Measurements from ENCODE around the gene SLC22A8.

SLC22A8 gene

GRCh38 chr11:62996271-62996670 is 19.4 kb downstream of the SLC22A8 start:
- no peak for DNase-seq (ENCODE audit: extremely low spot score, insufficient read length, low read depth)
- no peak for FAIRE-seq

GRCh38 chr11:62994775-62995174 is 20.9 kb downstream of the SLC22A8 start:
- no peak for FAIRE-seq
- DNase-seq (ENCODE audit: extremely low spot score, insufficient read length, low read depth) = no peak

DNA sequence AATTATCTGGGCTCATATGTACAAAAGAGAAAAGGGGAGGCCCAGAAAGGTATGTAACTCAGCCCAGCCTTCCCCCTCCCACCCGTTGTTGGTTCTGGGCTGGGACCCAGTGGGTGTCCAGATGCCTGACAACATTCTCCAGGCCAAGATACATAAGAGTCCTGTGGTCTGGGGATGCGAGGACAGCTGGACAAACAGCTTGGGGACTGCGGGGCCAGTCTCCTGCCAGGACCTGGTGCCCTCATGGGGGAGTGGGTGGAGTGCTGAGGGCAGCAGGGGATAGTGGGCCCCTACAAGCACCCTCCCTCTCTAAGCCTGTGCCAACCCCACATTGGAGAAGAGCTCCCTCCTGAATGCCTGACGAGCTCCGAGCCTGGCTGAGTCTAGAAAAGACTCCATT is 27.4 kb downstream of the SLC22A8 start:
- no peak for FAIRE-seq
- no peak for DNase-seq (ENCODE audit: extremely low spot score, insufficient read length, low read depth)

DNA sequence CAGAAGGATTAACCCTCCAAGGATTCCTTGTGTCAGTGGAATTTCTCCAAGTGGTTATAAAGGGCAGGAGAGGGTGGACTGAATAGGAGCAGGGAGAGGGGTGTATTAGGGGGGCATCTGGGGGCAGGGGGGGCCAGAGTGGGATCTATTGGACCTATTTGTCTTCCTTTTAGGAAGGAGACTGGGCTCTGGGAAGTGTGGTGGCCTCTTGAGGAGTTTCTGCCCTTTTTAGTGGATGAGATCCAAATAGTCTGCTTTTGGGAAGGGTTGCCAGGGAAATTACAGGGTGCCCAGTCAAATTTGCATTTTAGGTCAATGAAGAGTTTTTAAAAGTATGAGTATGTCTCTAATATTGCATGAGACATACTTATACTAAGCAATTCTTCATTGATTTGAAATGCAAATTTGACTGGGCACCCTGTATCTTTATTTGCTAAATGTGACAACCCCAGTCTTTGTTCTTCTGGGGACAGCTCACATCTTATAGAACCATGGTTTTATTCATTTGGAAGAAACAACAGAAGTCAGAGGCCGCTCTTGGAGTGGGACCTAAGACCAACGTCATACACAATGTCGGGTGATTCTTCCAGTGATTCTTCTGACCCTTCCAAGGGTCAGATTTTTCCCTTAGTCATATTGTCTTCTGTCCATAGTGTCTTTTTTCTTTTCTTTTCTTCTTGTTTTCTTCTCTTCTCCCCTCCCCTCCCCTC is 30.4 kb downstream of the SLC22A8 start:
- no peak for DNase-seq (ENCODE audit: extremely low spot score, insufficient read length, low read depth)
- FAIRE-seq = no peak

DNA sequence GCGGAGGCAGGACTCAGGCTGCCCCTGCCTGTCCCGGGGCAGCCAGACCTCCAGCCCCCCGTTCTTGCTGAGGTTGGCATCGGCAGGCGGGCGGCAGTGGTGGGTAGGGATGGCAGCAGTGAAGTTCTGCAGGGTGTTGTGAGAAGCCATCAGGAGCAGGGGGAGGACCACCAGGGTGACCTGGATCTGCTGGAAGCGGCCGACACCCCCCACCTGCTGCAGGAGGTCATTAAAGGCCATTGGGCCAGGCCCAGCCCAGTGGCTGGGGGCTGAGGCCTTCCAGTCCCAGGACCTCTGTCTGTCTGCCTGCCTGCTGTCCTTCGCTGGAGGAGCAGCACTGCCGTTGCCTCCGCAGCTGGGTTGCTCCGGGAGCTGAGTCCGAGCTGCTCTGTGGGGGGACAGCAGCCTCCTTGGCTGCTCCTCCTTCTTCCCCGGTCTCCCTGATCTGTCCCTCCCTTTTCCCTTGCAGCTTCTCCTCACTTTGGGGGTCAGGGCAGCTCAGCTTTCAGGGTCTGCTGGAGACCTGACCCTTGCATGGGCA is 31.1 kb downstream of the SLC22A8 start, which contains the start of gene SLC22A6:
Gene SLC22A6 (minus strand): TSS at position 517 of the 541 bp plus-strand sequence. CDS start 277 bp downstream, at position 240.
- FAIRE-seq = no peak
- DNase-seq (ENCODE audit: extremely low spot score, insufficient read length, low read depth) = no peak

GRCh38 chr11:62983536-62984199 is 32.0 kb downstream of the SLC22A8 start:
- no peak for DNase-seq (ENCODE audit: extremely low spot score, insufficient read length, low read depth)
- no peak for FAIRE-seq

GRCh38 chr11:62981743-62982142 is 33.9 kb downstream of the SLC22A8 start:
- DNase-seq (ENCODE audit: extremely low spot score, insufficient read length, low read depth) = no peak

DNA sequence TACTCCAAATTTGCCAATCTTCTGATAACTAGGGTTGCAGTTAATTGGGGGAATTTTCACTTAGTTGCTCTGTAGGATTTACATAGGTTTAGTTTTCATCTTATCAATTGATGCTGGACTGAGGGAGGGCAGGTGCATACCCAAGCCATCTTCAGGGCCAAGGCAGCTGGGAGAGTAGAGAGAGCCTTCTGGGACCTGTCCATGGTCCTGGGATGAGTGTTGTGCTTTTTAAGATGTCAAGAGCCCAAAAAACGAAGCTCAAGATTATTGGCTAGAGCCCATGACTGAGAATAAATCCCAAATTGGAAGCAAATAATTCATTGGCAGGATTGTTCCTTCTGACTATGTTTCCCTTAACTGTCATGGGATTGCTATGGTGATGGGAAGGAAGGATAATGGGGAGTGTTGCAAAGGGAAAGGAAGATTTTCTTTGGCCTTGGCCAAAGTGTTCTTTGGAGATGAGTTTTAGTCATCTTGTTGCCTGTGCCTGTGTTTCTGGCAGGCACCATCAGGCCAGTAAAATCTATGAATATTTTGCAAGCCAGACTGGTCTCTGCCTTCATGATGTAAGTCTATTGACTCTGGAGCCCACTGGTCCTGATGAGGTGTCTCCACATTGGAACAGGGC is 35.4 kb downstream of the SLC22A8 start:
- DNase-seq (ENCODE audit: extremely low spot score, insufficient read length, low read depth) (no peak), FAIRE-seq (no peak)

More at GRCh38 chr11:62981743-62982142, 33.9 kb downstream of the SLC22A8 start:
- FAIRE-seq = no peak

DNA sequence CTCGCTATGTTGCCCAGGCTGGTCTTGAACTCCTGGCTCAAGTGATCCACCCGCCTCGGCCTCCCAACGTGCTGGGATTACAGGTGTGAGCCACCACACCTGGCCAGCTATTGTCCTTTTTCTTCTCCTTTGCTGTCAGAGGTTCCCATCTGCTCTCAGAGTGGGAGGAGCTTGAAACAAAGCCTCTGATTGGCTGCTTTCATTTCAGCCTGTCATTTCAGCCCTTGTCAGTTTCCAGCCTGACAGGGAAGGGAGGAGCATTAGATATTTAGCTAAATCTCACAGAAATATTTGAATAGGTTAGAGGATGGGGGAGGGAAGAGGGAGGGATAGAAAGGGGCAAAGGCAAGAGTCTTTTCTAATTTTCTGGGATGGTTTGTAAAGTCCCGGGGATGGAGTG is 39.5 kb downstream of the SLC22A8 start:
- FAIRE-seq = no peak

GRCh38 chr11:62974848-62975522 is 40.7 kb downstream of the SLC22A8 start:
- FAIRE-seq (no peak), DNase-seq (ENCODE audit: extremely low spot score, insufficient read length, low read depth) (no peak)

More for the DNA sequence above, 39.5 kb downstream of the SLC22A8 start:
- no peak for DNase-seq (ENCODE audit: extremely low spot score, insufficient read length, low read depth)

- FAIRE-seq = no peak
- DNase-seq (ENCODE audit: extremely low spot score, insufficient read length, low read depth) = no peak
These were observed 50.1 kb downstream of the SLC22A8 start for GRCh38 chr11:62965574-62965973.

DNA sequence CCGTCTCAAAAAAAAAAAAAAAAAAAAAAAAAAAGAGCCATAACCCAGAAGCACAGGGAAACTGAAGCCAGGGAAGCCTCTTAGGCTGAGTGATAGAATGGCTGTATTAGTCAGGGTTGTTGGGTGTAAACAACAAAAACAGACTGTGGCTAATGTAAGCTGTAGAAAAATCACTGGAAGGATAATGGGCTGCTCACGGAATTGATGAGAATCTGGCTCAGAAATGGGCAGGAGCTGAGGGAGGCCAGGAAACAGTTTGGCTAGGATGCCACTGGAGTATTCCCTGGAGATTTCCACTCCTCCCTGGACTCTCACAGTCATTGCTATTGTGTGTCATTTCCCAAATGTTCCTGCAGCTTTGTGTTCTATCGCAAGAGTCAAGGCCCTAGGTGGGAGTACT is 53.2 kb downstream of the SLC22A8 start:
- no peak for FAIRE-seq

DNA sequence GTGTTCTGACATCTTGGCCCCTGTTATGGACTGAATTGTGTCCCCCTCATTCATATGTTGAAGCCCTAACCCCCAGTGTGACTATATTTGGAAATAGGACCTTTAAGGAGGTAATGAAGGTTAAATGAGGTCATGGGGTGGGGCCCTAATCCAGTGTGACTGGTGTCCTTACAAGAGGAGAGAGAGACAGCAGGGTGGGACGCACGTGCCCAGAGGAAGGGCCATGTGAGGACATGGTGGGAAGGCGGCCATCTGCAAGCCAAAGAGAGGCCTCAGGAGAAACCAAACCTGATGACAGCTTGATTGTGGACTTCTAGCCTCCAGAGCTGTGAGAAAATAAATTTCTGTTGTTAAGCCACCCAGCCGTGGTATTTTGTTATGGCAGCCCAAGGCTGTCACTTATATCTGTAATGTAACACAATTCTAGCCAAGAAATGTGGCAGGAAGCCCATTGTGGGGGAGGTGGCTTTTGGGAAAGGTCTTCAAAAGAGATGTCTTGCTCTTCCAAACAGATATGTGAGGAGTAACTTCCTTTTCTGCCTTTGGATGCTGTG is 54.5 kb downstream of the SLC22A8 start:
- DNase-seq (ENCODE audit: extremely low spot score, insufficient read length, low read depth) (no peak), FAIRE-seq (no peak)

More for the DNA sequence above, 53.2 kb downstream of the SLC22A8 start:
- no peak for DNase-seq (ENCODE audit: extremely low spot score, insufficient read length, low read depth)

- DNase-seq (ENCODE audit: extremely low spot score, insufficient read length, low read depth) = no peak
- no peak for FAIRE-seq
These were observed 56.1 kb downstream of the SLC22A8 start for GRCh38 chr11:62959422-62959980.

DNA sequence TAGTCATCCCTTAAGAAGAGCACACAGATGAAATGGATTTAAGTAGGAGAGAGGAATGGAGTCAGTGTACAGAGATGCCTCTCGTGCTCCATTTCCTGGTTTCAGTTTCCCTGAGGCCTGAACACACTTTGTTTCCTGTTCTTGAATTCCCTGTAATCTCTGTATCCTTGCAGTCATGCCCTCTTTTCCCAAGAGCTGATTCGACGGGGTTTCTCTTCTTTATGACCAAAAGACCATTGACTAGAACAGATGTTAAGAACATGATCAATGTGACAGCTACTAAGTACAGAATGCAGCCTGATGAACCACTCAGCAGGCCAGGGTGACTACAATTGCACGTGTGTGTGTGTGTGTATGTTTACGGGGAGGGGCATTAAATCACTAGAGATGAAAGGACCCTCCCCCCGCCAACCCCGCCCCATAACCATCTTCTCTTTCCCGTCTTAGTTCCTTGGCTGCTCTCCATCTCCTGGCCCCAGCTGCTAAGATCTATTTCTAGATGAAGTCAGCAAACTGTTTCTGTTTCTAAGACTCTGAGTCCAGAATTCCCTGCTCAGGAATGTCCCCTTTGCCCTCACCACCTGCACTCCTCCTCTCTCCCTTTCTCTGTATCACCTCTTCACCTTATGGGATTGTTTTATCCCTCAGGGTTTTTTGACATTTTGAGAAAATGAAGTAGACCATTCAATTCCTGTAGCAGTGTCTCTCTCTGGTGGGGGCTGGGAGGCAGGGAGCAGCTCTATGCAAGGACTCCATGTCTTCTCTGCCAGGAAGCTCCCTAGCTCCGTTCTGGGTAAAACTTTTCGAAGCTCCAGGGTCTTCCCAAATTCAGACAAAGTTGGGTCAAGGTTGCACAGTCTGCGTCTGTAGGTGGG is 56.9 kb downstream of the SLC22A8 start:
- no peak for DNase-seq (ENCODE audit: extremely low spot score, insufficient read length, low read depth)
- FAIRE-seq = no peak

DNA sequence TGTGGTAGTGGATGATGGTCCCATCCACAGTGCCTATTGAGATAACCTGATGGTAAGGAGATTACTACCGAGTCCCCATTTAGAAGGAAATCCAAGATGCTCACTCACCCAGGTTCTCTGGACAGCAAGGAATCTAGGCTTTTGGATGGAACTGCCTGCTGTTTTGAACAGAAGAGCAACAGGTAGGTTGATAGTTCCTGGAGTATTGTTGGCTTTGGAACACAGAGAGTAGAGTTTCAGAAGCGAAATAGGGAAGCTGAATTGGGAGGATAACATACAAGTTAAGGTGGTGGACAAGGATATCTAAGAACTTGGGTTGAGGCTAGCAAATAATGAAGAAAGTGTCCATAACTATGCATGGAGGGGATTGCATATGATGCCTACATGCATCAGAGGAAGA is 58.5 kb downstream of the SLC22A8 start:
- no peak for FAIRE-seq
- DNase-seq (ENCODE audit: extremely low spot score, insufficient read length, low read depth) = no peak

DNA sequence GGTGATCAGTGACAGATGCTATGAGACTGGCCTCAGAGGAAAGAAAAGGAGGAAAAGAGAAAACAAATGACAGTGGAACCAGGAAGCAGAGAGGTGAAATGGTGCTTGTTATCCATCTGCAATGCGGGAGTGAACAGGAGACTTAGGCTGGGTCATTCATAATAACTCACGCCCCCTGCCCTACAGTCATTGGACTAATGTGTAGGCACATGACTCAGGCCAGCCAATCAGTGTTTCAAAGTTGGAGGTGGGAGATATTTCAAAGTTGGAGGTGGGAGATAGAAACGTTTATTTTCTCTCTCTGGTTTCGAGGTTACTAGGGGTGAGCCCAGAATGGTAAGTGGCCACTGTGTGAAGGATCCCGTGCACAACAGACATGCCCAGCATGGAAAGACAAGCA is 61.2 kb downstream of the SLC22A8 start:
- FAIRE-seq (no peak), DNase-seq (ENCODE audit: extremely low spot score, insufficient read length, low read depth) (no peak)

DNA sequence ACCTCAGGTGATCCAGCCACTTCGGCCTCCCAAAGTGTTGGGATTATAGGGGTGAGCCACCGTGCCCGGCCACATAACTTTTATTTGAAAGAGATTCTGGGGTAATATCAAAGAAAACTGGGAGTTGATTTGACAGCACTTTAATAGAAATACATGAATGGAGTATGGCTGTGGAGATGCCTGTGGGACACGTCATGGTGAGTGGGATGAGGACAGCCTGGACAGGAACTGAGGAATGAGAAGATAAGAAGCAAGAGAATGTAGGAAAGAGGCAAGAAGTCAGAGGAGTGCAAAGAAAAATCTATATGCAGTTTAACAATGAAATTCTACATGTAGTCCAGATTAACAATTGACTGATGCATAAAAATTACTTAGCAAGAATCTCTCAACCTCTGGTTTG is 61.8 kb downstream of the SLC22A8 start:
- DNase-seq (ENCODE audit: extremely low spot score, insufficient read length, low read depth) = no peak
- no peak for FAIRE-seq
